ENCODE measurements around the gene CD8B. TPM values are rescaled to one million over a fixed set of nuclear protein-coding genes. Genes with fewer than 3 reads are reported as not detected.
A peak's percentile ranks its signal among the peaks of the same experiment; 100 is the strongest.

Gene CD8B
- total RNA-seq, 2 experiments from 2014 or later = 0.94 to 1.7 TPM

- Mint-ChIP-seq H3K27me3 (ENCODE audit: low read depth) (peaks cover 38% of the 10 kb centered on the region), H3K4me3 (peak overlapping the region; percentile 75), H3K9me3 (no peaks in the 10 kb centered on the region), H3K27ac (no peak overlapping the region), H3K4me1 (ENCODE audit: low read depth) (peaks cover 17% of the 10 kb centered on the region), H3K36me3 (ENCODE audit: low read depth) (no peaks in the 10 kb centered on the region)
- CTCF ChIA-PET = interaction anchor here (0.6 to 2.3 kb wide), 8 partner anchors 11 to 369 kb away, joined by 3 to 8 read pairs (median 3); no protein-coding TSS in a partner anchor
- intact Hi-C loops (cut with micrococcal nuclease) = loop anchor here (1.0 to 10.0 kb wide), 4 partner anchors 44 to 587 kb away; no protein-coding TSS in a partner anchor
- peak; percentile 96 for DNase-seq
These were observed 53.1 kb downstream of the CD8B start for GRCh38 chr2:86808315-86809161.

DNA sequence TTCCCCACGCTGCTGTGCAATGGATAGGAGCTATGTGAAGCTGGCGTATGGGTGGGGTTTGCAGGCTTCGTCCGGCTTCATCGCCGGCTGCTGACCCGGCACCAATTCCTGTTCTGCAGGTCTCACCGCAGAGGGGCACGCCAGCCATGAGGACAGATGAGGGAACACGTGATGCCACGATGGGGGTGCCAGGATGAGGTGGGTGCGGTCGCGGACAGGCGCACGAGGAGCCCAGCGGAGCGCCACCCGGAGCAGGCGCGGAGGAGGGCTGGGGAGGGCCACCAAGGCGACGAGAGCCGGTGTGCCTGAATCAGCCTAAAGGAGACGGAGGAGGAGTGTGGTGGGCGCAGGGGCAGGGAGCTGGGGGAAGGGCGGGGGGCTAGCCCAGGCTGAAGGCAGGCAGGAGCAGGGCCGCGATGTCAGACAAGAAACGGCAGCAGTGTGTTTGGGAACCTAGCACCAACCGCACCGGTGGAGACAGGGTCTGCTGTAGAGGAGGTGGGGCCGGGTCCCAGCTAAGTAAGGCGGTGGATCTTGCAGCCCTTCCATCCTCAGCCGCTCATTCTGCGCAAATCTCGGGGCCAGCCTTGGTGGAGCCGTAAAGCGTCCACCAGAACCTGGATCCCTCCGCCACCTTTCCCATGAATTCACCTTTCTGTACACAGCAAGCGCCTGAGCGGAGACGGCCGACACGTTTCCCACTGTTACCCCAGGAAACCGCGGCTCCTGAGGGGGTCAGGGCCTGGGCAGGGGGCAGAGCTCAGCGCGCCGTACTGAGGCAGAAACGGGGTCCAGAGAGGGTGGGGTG is 54.0 kb downstream of the CD8B start:
- peaks cover 17% of the 10 kb centered on the region for H3K4me1 Mint-ChIP-seq (ENCODE audit: low read depth)
- H3K27me3 Mint-ChIP-seq (ENCODE audit: low read depth) = peaks cover 34% of the 10 kb centered on the region
- DNase-seq = peak; percentile 42
- intact Hi-C loops (cut with micrococcal nuclease) = loop anchor here (1.0 to 10.0 kb wide), 4 partner anchors 43 to 586 kb away; no protein-coding TSS in a partner anchor
- H3K27ac Mint-ChIP-seq = no peak overlapping the region
- CTCF ChIA-PET = interaction anchor here (0.6 to 2.3 kb wide), 9 partner anchors 10 to 1372 kb away, joined by 3 to 8 read pairs (median 3); no protein-coding TSS in a partner anchor
- H3K9me3 Mint-ChIP-seq = no peaks in the 10 kb centered on the region
- no peaks in the 10 kb centered on the region for H3K36me3 Mint-ChIP-seq (ENCODE audit: low read depth)
- H3K4me3 Mint-ChIP-seq = peak overlapping the region; percentile 75

DNA sequence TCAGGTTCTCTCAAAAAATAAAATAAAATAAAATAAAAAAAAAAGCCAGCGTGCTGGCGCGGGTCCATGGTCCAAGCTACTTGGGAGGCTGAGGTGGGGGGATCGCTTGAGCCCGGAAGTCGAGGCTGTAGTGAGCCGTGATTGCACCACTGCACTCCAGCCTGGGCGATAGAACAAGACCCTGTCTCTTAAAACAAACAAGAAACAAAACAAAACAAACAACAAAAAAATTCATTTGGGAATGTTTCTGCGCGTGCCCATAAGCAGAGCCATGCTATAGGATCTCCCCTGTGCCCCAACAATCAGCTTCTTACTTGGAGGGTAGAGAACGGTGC is 54.6 kb downstream of the CD8B start:
- Mint-ChIP-seq H3K9me3 (no peaks in the 10 kb centered on the region), H3K27ac (no peak overlapping the region), H3K27me3 (ENCODE audit: low read depth) (peaks cover 34% of the 10 kb centered on the region), H3K4me3 (peak overlapping the region; percentile 75), H3K4me1 (ENCODE audit: low read depth) (peaks cover 17% of the 10 kb centered on the region), H3K36me3 (ENCODE audit: low read depth) (no peaks in the 10 kb centered on the region)
- CTCF ChIA-PET = interaction anchor here (0.5 to 2.3 kb wide), 6 partner anchors 9 to 1372 kb away, joined by 3 to 8 read pairs (median 4); no protein-coding TSS in a partner anchor
- DNase-seq = no peak
- intact Hi-C loops (cut with micrococcal nuclease) = loop anchor here (10.0 kb wide), 1 partner anchor 412 kb away; no protein-coding TSS in a partner anchor

GRCh38 chr2:86806059-86806857 is 55.4 kb downstream of the CD8B start:
- no peaks in the 10 kb centered on the region for H3K9me3 Mint-ChIP-seq
- no peaks in the 10 kb centered on the region for H3K36me3 Mint-ChIP-seq (ENCODE audit: low read depth)
- H3K27ac Mint-ChIP-seq = no peak overlapping the region
- H3K4me1 Mint-ChIP-seq (ENCODE audit: low read depth) = peaks cover 17% of the 10 kb centered on the region
- no peak overlapping the region for H3K4me3 Mint-ChIP-seq
- intact Hi-C loops (cut with micrococcal nuclease) = loop anchor here (10.0 kb wide), 1 partner anchor 411 kb away; no protein-coding TSS in a partner anchor
- DNase-seq = no peak
- CTCF ChIA-PET = interaction anchor here (0.5 to 2.3 kb wide), 4 partner anchors 14 to 130 kb away, joined by 3 to 8 read pairs (median 4); no protein-coding TSS in a partner anchor
- H3K27me3 Mint-ChIP-seq (ENCODE audit: low read depth) = peaks cover 30% of the 10 kb centered on the region

- Mint-ChIP-seq H3K27me3 (ENCODE audit: low read depth) (peaks cover 10% of the 10 kb centered on the region), H3K9me3 (peaks cover 14% of the 10 kb centered on the region), H3K27ac (no peak overlapping the region), H3K4me1 (ENCODE audit: low read depth) (no peaks in the 10 kb centered on the region), H3K36me3 (ENCODE audit: low read depth) (peaks cover under 1% of the 10 kb centered on the region), H3K4me3 (no peak overlapping the region)
- intact Hi-C loops (cut with micrococcal nuclease) = loop anchor here (10.0 kb wide), 1 partner anchor 406 kb away; no protein-coding TSS in a partner anchor
- CTCF ChIA-PET = no interaction called here
- no peak for DNase-seq
These were observed 60.7 kb downstream of the CD8B start for GRCh38 chr2:86800856-86801567.

GRCh38 chr2:86794861-86795260 is 66.8 kb downstream of the CD8B start:
- no peak for DNase-seq
- no peak overlapping the region for H3K4me3 Mint-ChIP-seq
- peaks cover 15% of the 10 kb centered on the region for H3K4me1 Mint-ChIP-seq (ENCODE audit: low read depth)
- peaks cover 20% of the 10 kb centered on the region for H3K9me3 Mint-ChIP-seq
- H3K36me3 Mint-ChIP-seq (ENCODE audit: low read depth) = peaks cover 5% of the 10 kb centered on the region
- H3K27me3 Mint-ChIP-seq (ENCODE audit: low read depth) = peaks cover 54% of the 10 kb centered on the region
- H3K27ac Mint-ChIP-seq = no peak overlapping the region
- CTCF ChIA-PET = interaction anchor here (1.2 kb wide), 1 partner anchor 30 kb away, joined by 3 read pairs; no protein-coding TSS in a partner anchor
- intact Hi-C loops (cut with micrococcal nuclease) = no loop called here

GRCh38 chr2:86793752-86794151 is 67.9 kb downstream of the CD8B start:
- H3K36me3 Mint-ChIP-seq (ENCODE audit: low read depth) = peaks cover 5% of the 10 kb centered on the region
- H3K4me1 Mint-ChIP-seq (ENCODE audit: low read depth) = peaks cover 16% of the 10 kb centered on the region
- DNase-seq = no peak
- H3K4me3 Mint-ChIP-seq = no peak overlapping the region
- intact Hi-C loops (cut with micrococcal nuclease) = no loop called here
- H3K9me3 Mint-ChIP-seq = peaks cover 20% of the 10 kb centered on the region
- peaks cover 59% of the 10 kb centered on the region for H3K27me3 Mint-ChIP-seq (ENCODE audit: low read depth)
- CTCF ChIA-PET = no interaction called here
- no peak overlapping the region for H3K27ac Mint-ChIP-seq

- Mint-ChIP-seq H3K27ac (no peak overlapping the region), H3K4me1 (ENCODE audit: low read depth) (peaks cover 16% of the 10 kb centered on the region), H3K9me3 (peaks cover 12% of the 10 kb centered on the region), H3K27me3 (ENCODE audit: low read depth) (peaks cover 62% of the 10 kb centered on the region), H3K4me3 (peak overlapping the region; percentile 74), H3K36me3 (ENCODE audit: low read depth) (peaks cover 5% of the 10 kb centered on the region)
- intact Hi-C loops (cut with micrococcal nuclease) = no loop called here
- CTCF ChIA-PET = interaction anchor here (0.7 to 1.1 kb wide), 2 partner anchors 15 to 17 kb away, joined by 3 read pairs; no protein-coding TSS in a partner anchor
- no peak for DNase-seq
These were observed 70.1 kb downstream of the CD8B start for GRCh38 chr2:86791573-86791972.

DNA sequence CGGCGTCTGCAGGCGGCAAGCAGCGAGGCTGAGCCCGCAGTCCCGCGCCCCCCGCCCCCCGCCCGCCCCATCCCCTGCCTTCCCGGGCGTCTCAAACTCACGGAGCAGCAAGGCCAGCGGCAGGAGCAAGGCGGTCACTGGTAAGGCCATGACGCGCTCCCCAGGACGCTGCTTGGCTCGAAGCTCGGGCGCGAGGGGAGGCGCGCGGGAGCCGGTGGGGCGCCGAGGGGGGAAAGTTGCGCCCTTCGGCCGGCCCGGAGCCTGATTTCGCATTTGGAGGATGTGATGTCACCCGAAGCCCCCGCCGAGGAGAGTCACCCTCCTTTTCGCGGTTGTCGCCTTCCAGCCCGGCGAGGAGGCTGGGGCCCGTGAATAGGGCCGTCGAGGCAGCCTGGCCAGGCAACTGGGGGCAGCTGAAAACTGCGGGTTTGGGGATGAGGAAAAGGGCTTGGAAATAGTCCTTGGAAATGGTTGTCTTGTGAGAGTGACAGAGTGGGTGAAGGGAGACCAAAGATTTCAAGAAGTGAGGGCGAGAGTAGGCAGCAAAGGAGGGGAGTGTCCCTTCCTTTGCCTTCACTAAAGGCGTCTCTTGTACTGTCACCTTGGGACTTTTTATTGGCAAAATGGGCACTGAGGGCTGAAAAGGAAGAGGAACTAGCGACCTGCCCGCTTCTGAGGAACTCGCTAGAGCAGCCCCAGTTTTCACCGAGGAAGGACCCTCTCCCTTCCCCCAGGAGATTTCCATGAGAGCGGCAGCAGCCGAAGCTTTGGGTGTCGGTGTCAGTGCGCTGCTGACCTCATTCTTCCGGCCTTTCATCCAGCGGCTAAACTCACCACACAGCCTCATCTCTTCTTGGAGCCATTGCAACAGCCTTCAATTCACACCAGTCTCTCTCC is 70.8 kb downstream of the CD8B start, which contains the start of gene CD8A:
Gene CD8A (minus strand): TSS at position 238 of the 897 bp plus-strand sequence. CDS start 88 bp downstream, at position 150.
- no peak within 1 kb of the TSS for H3K27ac Mint-ChIP-seq
- peaks cover 6% of the 10 kb centered on the region for H3K9me3 Mint-ChIP-seq
- H3K36me3 Mint-ChIP-seq (ENCODE audit: low read depth) = peaks cover 4% of the 10 kb centered on the region
- peak; percentile 53 for DNase-seq
- peaks cover 60% of the 10 kb centered on the region for H3K27me3 Mint-ChIP-seq (ENCODE audit: low read depth)
- H3K4me1 Mint-ChIP-seq (ENCODE audit: low read depth) = peaks cover 16% of the 10 kb centered on the region
- CTCF ChIA-PET = interaction anchor here (0.7 kb wide), 1 partner anchor 303 kb away, joined by 3 read pairs; no protein-coding TSS in a partner anchor
- intact Hi-C loops (cut with micrococcal nuclease) = no loop called here
- peak within 1 kb of the TSS; percentile 74 for H3K4me3 Mint-ChIP-seq

GRCh38 chr2:86790134-86790675 is 71.5 kb downstream of the CD8B start:
- Mint-ChIP-seq H3K27ac (no peak overlapping the region), H3K4me3 (peak overlapping the region; percentile 66), H3K36me3 (ENCODE audit: low read depth) (peaks cover 3% of the 10 kb centered on the region), H3K9me3 (peaks cover under 1% of the 10 kb centered on the region), H3K27me3 (ENCODE audit: low read depth) (peaks cover 55% of the 10 kb centered on the region), H3K4me1 (ENCODE audit: low read depth) (peaks cover 16% of the 10 kb centered on the region)
- DNase-seq = no peak
- intact Hi-C loops (cut with micrococcal nuclease) = no loop called here
- CTCF ChIA-PET = interaction anchor here (0.7 to 1.2 kb wide), 2 partner anchors 18 to 302 kb away, joined by 3 read pairs; no protein-coding TSS in a partner anchor

Data from activated naive CD4-positive, alpha-beta T cell treated with anti-CD3 and anti-CD28 coated beads for 36 hours (primary cell).